GM18861 (cell line): ENCODE data around the gene SFMBT2.
"Not testable (repeated sequence)": the region's sequence is repeated elsewhere in the genome, so short reads cannot be mapped to it uniquely, and the experiment has no call there.

Source experiments
- ATAC-seq: cut with Tn5 transposase; IDR thresholded peaks from one replicate; pipeline ENCODE4 v1.9.1; 2021; ENCODE audit not compliant: unreplicated experiment

The SFMBT2 gene

GRCh38 chr10:7193369-7193768 is 217.5 kb downstream of the SFMBT2 start:
- ATAC-seq, result no peak

GRCh38 chr10:7192831-7193361 is 217.9 kb downstream of the SFMBT2 start:
- ATAC-seq, result no peak

DNA sequence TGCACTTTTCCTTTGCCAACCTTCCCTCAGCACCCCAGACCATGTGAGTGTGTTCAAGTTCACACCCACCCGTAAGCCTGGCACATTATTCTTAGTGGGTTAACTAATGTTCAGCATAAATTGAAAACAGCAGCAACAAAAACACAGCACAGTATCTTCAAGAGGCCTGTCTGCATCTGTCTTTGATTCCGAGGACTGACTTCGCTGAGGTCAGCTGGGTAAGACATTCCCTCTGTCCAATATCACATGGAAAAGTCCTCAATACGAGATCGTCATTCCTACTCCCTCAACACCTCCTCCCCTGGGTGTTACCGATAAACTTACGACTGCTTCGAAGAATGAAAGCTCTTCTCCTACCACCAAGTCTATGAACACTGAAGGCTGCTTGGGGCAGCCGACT is 218.8 kb downstream of the SFMBT2 start:
- no peak for ATAC-seq

GRCh38 chr10:7190772-7191171 is 220.1 kb downstream of the SFMBT2 start:
- ATAC-seq, result not testable (repeated sequence)

DNA sequence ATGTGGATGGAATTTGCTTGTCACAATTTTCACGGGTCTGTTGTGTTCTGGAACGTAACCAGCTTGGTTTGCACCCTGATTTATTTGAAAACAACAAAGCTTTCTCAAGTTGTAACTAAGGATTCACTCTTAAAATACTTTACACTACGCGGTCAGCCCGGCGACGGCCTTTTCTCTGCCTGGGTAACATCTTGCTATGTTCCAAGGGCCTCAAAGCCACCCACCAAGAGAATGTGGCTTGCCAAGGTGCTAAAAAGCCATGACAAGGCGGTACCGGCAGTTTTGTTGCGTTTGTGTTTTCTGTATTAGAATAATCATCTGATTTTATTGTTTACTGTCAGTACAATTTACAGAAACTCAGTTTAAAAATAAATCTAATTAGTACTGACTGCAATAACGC is 220.9 kb downstream of the SFMBT2 start:
- no peak for ATAC-seq

- ATAC-seq, result no peak
These were observed 222.3 kb downstream of the SFMBT2 start for GRCh38 chr10:7188456-7189050.

- no peak for ATAC-seq
These were observed 224.3 kb downstream of the SFMBT2 start for GRCh38 chr10:7186387-7187018.

DNA sequence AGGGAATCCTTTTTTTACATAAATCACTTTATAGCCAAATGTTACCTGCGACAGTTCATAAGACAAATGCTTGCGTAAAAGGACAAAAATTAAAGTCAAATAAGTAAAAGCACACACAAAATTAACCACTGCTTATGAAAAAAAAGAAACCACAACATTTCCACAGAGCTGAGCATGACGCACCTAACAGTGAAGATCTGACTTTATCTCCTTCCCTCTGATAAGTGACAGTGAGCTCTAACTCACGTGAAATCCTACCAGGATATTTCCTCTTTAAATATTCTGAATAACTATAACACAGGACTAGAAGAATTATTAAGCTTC is 225.5 kb downstream of the SFMBT2 start:
- no peak for ATAC-seq

- ATAC-seq, result no peak
These were observed 226.0 kb downstream of the SFMBT2 start for GRCh38 chr10:7184660-7185366.

DNA sequence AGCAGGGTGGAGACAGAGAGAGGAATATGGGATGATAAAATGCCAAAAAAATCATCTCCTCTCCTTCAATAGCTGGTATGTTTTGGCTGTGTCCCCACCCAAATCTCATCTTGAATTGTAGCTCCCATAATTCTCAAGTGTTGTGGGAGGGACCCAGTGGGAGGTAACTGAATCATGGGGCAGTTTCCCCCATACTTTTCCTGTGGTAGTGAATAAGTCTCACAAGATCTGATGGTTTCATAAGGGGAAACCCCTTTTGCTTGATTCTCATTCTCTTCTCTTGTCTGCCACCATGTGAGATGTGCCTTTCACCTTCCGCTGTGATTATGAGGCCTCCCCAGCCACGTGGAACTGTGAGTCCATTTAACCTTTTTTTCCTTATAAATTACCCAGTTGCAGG is 226.7 kb downstream of the SFMBT2 start:
- not testable (repeated sequence) for ATAC-seq

- ATAC-seq, result not testable (repeated sequence)
These were observed 228.5 kb downstream of the SFMBT2 start for GRCh38 chr10:7182327-7182726.

DNA sequence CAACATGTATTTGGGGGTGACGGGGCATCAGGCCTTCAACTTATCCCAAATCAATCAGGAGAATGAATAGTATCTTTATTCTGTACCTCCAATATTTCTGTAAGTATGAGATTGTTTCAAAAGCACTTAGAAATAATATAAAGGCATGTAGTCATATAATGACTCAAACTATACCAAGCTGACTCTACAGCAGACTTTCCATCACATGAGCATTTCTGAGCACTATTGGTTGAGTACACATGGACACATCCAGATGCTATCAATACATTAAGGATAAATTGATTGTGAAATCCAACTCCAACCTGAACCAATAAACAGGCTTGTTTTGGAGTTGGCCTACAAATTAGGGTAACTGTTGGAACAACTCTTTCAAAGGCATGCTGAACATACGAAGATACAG is 229.4 kb downstream of the SFMBT2 start:
- no peak for ATAC-seq

GRCh38 chr10:7179536-7179935 is 231.3 kb downstream of the SFMBT2 start:
- no peak for ATAC-seq

DNA sequence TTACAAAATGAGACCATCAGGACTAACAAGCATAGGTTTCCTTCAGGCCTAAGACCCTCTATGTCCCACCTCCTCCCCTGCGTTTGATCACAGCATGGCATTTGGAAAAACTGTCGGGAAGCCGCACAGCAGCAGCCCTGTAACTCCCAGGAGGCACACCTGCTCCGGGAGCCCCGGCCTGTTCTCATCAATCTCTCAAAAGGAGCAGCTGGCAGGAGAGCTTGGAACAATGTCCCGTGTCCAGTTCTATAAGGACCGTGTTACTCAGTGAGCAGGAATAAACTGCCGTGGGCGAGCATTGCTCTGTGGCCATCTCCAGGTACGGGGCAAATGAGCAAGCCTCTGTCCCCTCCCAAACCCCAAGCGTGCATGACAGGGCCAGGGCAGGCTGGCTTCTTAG is 236.9 kb downstream of the SFMBT2 start:
- no peak for ATAC-seq

- ATAC-seq, result no peak
These were observed 239.0 kb downstream of the SFMBT2 start for GRCh38 chr10:7171825-7172224.

DNA sequence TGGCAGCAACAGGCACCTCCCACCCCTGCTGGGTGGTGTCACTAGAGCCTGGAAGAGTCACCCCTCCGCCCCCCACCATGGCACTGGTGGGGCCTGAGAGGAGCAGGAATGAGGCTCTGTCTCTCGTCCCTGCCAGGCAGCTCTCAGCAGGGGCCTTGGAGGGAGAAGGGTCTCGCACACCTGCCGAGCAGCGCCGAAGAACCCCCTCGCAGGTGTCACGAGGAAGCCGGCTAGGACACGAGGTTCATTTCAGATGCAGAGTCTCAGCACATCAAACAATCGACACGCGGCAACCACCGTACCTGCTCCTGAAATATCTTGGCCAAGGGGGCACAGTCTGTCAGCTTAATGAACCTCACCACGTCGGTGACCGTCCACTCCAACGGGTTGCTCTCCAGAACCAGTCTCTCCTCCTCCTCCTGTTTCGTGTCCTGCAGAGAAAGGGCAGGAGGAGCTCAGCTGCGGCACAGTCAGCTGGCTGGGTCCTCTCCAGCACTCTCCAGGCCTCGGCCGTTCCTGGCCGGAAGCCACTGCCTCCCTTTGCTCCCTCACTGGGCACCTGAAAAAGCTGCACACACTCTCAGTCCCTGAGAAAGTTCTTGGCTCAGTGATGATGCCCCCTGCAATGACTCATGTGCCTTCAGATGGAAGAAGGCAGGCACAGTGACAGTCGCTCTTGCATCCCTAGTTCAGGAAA is 240.1 kb downstream of the SFMBT2 start:
- ATAC-seq, result no peak

DNA sequence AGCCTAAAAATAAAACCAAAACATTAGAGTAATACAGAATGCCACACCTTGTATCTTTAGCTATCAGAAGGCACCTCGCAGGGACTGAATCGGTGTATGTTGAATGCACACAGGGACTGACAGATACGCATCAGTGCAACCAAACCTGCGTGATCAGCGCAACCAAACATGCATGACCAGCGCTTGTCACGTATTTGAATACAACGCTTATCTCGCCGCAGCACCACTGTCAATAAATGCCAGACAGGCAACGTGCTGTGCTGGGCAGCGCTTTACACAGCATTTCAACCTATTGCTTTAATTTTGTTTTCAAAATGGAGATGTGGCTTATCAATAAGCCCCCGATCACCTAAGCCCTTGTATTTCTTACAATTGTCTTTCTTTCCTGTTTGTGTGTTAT is 242.4 kb downstream of the SFMBT2 start:
- ATAC-seq, result no peak

- ATAC-seq, result no peak
These were observed 245.2 kb downstream of the SFMBT2 start for GRCh38 chr10:7165500-7166177.

GRCh38 chr10:7164955-7165354 is 245.9 kb downstream of the SFMBT2 start:
- no peak for ATAC-seq

- no peak for ATAC-seq
These were observed 248.5 kb downstream of the SFMBT2 start for GRCh38 chr10:7162331-7162730.
